HG02610 (cell line): ENCODE data around the gene HAGH.

Source experiments
- ATAC-seq: cut with Tn5 transposase; IDR thresholded peaks from one replicate; pipeline ENCODE4 v1.9.1; 2021; ENCODE audit warnings: mild to moderate bottlenecking, moderate library complexity; ENCODE audit not compliant: unreplicated experiment

Gene HAGH

DNA sequence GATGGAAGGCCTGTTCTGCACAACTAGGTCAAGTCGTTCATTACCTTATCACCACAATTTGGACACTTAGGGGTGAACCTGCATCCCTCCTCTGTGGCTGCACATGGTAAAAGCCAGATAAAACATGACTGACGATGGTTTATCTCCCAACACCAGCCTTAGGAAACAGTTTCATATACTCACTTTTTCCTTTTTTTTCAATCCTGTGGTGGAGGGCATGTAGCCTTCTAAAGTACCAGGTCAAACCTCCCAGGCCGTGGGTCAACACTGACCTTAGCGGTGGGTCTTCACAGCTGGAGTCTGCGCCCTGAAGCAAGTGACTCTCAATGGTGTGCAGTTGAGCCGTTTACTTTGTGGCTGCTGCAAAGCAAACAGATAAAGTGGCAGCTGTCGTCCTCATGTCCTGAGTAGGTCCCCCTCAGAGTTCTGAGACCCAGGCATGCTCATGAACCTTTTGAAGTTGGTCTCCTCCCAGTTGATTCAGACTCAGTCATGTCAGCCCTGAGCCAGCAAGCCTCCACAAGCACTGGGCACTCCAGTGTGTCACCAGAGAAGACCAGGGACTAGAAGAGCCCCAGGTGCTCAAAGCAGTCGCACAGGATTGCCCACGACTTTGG, 6.3 kb upstream of the HAGH start:
- ATAC-seq, result no peak

DNA sequence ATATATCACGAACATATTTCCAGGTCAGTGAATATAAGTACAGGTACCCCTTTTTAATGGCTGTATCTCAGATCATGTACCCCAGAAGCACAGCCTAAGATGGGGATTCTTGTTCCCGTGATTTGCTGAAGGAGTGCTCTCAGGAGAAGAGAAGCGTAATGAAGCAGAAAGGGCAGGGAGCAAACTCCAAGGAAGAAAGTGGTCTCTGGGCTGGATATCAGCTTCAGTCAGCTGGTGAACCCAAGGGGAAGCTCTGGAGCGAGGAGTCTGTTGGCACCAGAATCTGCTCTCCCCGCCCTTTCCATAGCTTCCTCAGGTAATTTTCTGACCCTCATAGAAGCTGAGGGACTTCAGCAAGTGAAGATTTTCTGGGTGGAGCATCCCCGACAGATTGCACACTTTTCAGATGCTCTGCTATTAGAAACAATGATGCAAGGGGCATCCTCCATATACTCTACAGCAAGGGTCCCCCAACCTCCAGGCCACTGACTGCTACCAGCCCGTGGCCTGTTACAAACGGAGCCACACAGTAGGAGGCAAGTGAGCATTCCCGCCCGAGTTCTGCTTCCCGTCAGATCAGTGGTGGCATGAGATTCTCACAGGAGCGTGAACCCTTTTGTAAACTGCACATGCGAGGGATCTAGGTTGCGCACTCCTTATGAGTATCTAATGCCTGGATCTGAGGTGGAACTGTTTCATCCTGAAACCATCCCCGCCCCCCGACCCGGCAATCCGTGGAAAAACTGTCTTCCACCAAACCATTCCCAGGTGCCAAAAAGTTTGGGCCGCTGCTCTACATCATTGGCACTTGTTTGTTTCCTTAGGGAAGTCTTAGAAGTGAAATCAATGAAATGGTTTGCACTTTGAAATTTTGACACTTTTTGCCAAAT, 4.8 kb upstream of the HAGH start:
- no peak for ATAC-seq

DNA sequence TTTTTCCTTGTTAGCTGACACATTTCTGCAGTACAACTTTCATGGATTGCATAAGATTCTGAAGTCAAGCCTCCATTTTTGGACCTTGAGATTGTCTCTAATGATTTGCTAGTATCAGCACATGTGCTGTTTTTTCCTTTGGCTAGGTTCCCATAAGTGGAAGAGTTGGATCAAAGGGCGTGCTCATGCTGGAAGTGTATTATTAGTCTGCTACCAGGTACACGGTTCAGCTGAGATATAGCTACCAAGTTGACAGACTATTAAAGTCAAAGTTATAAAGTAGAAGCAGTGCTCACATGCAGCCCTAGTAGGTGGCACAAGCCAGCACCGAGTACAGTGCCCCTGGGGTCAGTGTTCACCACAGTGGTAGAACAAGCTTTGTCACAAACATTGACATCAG, 3.6 kb upstream of the HAGH start:
- ATAC-seq, result no peak

DNA sequence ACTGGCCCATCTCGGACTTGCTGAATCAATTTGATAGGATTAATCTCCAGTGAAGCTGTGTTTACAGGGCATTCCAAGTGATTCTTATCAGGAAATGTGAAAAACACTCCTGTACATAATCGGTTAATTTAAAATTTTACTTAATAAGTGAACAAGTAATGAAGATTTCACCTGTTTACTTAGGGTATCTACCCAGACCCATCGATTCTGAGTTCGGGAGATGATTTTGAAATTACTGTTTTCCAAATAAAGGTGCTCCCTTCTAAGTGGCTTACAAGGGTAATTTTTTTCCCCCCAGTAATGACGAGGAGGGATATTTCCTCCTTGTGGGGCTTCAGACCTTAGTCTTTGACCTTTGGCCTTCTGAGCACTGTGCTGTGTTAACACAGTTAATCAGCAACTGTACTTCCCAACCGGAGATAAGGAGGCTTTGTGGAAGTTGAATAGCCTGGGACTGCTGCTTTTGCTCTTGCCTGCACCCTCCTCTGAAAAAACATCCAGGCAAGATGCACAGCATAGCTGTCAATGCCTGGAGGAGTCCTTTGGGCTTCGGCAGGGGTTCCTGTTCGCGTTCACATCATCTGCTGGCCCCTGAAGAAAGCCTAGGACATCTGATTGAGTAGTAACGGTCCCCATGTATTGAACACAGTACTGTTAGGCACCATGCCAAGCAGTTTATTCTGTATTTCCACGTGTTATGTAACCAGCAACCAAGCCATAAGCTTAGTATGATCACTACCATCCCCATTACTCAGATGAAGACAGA, 2.2 kb upstream of the HAGH start:
- no peak for ATAC-seq

DNA sequence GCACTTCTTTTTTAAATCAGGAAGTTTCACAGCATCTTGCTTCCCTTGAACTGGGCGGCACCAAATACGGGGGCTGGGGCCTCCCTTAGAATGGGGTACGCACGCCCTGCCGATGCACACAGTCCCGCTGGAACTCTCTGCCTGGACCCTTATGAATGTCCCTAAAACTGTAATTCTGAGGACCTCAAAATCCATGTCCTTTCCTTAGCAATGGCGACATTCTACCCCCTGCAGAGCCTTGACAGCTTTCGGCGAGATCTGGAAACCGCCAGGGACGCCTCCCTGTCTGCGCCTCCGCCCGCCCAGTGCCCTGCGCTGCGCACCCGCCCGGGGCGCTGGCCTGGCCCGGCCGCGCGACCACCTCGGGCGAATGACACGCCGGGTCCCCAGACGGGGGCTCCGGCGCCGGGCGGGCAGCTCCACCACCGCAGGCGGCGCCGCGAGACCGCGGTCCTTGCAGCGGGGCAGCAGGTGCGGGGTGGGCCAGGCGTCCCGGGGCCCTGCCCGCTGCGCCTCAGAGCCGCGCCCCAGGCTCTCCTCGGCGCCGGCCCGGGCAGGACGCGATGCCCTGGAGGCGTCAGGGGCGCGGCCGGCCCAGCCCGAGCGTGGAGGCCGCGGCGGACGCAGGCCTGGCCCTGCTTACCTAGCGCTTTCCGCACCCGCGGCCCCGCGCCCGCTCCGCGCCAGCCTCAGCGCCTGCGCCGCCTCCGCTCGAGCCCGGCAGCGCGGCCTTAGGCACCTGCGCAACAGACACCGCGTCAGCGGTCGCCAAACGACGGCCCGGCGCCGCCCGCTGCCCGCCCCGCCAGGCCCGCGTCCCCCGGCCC, 548 bp downstream of the HAGH start:
- peak; percentile 36 for ATAC-seq

DNA sequence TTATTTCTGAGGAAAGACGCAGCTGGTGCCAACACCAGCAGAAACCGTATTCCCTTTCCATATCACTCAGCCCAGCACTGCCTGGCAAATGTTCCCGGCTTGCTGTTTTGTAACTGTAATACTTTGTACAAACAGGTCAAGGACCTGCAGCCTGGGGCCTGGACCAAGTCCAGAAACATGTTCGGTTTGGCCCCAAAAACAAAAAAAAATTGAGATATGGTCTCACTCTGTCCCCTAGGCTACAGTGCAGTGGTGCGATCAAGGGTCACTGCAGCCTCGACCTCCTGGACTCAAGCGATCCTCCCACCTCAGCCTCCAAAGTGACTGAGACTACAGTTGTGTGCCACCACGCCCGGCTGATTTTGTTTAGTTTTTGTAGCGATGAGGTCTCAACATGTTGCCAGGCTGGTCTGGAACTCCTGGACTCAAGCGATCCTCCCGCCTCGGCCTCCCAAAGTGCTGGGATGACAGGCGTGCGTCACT, 1.2 kb downstream of the HAGH start:
- no peak for ATAC-seq

DNA sequence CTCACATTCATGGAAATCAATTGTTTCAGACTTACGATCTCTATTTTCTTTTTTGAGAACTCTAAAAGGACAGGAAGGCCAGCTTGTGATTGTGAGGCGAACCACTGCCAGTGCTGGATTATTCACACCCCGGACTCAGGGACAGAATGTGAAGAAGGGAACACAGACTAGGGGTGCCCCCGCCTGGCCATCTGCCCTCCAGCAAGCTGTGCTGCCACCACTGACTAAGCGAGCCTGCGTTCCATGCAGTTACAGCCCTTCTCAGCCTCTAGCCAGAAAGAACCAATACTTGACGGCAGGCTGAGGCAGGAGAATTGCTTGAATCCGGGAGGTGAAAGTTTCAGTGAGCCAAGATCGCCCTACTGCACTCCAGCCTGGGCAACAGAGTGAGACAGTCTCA, 2.8 kb downstream of the HAGH start:
- no peak for ATAC-seq

DNA sequence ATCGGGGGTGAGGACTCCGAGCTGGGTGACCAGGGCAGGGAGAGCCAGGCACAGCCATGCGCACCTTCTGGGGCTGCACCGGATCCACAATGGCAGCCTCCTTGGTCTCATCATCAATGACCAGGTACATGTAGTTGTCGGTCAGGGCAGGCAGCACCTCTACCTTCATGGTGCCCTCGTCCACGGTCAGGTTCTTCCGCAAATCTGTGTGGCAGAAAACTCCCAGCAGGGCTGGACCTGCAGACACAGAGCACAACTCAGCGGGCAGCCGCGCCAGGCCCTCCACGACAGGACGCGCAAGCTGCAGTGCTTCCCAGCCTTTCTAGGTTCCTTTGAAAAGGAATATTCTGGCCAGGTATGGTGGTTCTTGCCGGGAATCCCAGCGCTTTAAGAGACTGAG, 3.8 kb downstream of the HAGH start:
- no peak for ATAC-seq

DNA sequence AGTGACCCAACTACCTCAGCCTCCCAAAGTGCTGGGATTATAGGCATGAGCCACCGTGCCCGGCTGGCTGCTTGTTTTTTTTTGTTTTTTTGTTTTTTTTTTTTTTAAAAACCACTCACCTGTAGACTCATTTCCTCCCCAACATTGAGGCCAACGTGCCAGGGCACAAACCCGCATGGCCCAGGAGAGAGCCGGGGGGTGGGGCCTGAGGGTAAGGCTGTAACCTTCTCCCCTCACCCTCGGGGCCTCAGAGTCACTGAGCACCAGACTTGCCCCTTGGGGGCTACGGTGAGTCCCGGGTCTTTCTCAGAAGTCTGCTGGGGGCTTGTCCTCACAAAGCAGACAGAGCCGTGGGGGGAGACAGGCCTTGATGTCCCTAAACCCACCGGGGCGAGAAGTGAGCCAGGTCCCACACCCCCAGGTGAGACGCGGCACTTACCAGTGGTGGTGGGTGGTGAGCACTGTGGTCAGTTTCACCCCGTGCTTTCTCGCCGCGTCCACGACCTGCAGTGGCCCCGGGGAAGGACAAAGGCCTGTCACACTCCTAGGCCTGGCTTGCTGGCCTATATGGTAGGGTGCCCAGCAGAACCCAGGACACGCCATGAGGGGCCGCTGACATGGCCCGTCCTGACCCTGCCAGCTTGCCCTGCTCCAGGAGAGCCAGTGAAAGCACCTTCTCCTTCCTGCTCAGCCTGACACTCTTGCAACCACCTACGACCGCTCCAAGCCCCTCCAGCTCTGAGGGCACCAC, 4.6 kb downstream of the HAGH start:
- no peak for ATAC-seq

DNA sequence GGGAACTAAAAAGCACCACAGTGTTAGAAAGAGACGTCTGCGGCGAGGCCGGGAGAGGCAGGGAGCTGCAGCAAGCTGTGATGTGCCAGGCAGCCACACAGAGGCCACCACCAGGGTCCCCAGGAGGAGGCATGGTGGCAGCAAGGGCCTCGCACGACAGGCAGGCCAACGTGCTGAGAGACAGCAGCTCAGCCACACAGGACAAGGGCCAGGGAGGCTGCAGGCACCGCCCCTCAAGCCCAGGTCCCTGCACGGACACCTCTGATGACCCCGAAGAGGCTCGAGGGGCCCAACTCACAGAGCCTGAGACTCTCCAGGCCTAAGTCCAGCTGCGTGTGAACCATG, 5.7 kb downstream of the HAGH start:
- no peak for ATAC-seq

DNA sequence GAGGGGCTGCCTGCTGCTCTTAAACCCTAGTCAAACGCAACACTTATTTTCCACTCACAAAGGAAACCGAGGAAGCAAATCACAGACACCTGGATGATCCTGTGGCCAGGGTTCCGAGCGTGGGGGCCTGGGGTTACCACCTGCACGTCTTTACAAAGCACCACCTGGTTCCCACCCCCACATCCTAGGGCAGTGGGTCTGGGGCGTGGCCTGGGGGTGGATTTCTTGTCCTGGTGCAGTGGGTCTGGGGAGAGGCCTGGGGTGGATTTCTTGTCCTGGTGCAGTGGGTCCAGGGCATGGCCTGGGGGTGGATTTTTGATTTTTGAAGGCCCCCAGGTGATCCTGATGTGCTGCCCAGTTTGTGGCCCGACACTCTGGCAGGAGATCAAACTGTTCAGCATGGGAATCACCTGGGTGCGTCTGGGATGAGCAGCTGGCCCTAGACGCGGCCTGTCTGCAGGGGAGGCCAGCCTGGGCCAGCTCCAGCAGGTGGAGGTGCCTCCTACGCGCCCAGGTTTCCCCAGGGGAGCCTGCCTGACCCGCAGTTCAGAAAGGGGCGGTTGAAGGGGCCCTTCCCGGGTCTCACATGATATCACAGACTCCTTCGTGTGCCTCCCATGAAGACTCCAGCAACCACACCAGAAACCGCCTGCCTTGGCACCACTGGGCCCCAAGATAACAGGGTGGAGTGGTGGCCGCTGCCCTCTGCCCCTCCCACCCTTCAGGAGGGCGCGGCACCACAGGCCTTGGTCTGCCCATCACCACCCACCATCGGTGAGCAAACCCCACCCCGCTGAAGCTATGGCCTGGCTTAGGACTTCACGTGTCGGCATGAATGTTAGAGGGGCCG, 6.3 kb downstream of the HAGH start:
- ATAC-seq, result no peak

DNA sequence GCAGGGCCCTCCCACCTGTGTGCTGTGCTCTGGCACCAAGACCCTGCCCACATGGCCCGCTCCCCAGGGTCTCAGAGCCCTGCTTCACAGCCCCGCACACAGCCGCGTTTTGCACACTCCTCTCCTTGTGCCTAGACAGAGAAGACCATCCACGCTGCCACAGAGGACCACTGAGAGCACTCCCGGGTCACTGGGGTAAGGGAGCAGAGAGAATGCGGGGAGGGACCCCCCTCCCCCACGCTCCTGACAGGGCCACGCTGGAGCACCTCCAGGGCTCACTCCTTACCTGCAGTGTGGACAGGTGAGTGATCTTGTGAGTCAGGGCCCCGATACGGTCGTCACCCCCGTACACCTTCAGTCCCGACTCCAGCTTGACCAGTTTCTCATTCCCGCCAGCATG, 7.0 kb downstream of the HAGH start:
- ATAC-seq, result no peak

DNA sequence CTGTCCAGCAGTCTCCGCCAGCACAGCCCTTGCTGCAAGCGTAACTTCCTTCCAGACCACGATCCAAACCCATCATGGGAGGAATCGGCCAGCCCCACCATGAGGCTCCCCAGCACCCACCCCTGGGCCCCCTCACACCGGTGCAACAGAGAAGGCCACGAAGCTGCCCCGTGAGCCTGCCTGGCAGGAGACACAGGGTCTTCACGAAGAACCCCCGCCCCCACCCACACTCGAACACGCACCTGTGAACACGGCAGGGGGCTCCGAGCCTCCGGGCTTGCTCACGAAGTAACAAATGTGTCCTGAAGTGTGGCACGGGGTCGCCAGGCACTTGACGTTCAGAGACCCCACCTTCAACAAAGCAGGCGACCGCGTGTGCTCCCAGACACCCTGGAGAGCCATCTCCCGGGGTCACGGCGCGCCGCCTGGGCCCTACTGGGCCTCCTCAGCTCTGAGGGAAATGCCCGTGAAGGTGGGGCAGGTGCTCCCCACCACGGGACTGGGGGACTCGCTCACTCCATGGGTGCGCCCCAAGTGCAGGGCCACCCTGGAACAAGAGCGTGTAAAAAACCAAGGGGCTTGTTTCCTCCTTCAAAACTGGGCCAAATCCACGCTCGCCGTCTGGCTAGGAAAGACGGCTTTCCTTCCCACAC, 7.6 kb downstream of the HAGH start:
- ATAC-seq, result no peak

DNA sequence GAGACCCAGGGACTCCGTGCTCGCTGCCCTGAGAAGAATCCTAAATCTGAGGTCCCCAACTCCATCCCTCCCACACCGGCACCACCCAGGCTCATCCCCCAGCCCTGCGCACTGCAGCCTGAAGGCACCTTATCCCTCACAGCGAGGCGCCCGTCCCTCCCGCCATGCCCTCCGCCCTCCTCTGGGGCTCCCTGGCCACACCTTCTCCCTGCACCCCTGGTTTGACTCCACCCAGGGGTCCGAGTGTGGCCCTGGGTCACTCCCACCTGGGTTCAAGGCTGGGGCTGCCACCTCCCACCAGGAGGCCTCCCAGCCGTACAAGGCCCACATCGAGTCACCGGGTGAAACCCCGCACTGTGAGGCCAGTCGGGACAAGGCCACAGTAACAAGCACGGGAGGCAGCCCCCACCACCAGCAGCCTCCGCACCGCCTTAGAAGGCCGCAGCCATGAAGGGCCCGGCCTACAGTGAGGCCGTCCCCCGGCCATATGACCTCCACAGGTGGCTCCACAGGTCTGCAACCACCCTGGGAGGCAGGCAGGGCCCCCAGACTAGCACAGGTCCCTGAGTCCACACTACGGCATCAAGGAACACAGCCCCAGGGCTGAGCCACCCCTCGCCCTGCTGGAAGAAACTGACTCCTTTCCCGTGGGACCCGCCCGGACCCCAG, 8.3 kb downstream of the HAGH start:
- ATAC-seq, result no peak

DNA sequence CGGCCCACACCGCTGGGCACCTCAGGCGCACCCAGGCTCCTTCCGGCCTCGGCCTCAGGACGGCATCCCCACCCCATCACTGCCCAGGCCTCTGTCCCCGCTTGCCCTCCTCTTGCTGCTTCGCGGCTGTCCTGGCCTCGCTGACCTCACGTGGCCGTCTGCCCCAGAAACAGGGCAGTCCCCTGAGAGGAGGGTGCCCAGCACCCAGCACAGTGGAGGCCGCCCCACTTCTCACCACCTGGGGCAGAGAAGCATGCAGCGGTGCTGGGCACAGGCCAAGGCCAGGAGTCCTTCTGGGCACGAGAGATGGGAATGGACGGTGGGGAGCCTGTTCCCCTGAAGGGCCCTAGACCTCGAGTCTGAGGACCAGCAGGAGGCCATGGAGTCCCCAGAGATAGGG, 8.9 kb downstream of the HAGH start:
- ATAC-seq, result no peak

DNA sequence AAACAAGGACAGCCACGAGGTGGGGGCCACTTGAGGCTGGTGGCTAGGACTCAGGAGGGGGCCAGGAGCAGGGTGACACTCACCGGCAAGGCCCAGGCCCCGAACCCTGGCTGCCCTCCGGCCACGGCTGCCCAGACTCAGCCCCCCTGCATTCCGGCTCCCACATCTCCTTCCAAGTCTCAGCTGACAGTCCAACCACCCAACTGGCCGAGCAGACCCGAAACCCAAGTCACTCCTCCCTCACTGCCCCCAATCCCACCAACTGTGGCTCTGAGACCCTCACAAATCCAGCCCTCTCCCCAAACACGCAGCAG, 9.4 kb downstream of the HAGH start:
- no peak for ATAC-seq

DNA sequence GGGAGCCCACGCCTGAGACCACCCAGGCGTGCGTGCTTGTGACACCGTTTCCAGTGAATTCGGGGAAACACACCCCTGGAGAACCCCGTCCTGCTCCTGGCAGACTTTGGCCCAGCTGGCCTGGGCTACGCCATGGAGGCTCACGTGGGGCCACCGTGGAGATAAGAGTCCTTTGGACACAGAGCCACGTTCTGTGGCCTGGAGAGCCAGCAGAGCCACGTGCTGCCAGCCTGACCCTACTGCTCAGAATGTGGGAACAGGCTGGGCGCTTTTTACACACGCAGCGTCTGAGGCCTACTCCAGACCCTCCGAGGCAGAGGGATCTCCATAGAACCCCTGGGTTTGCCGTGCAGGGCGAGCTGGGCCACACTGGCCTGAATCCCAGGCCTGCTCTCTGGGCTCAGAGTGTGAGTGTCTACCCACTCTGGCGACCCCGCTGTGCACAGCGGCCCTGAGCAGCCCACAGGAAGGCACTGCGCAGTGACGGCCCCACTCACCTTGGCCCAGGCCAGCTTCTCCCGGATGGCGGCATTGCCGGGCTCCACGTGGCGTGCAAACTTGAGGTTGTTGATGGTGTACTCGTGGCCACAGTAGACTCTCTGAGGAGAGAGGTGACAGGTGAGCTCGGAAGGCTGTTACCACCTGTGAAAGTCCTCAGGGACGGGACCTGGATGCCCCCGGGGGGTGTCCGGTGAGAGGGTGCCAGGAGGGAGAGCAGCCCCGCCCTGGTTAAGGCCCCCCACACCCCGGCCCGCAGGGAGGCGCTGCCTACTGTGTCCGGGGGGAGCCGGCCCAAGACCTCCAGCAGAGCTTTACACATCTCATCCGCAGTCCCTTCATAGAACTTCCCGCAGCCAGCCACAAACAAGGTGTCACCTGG, 10.0 kb downstream of the HAGH start:
- no peak for ATAC-seq
